SJCRH30 (cell line): ENCODE measurements around the gene MUC6. TPM values are rescaled to one million over a fixed set of nuclear protein-coding genes. Genes with fewer than 3 reads are reported as not detected.

ENCODE experiments used
- DNase-seq, 2 experiments: peaks; one replicate each; pipeline ENCODE4 v3.0.0-alpha.2; 2015 to 2020
- H3K27ac ChIP-seq: fragments of 250-450 bp; sonication (Bioruptor Pico); 2 replicates; pipeline ENCODE4 v1.5.1; 2020; ENCODE audit warnings: mild to moderate bottlenecking, moderate library complexity
- H3K27me3 ChIP-seq: fragments of 250-450 bp; sonication (Bioruptor Pico); 2 replicates; pipeline ENCODE4 v1.5.1; 2020; ENCODE audit warnings: mild to moderate bottlenecking, moderate library complexity
- H3K36me3 ChIP-seq: fragments of 250-450 bp; sonication (Bioruptor Pico); 2 replicates; pipeline ENCODE4 v1.5.1; 2020; ENCODE audit warnings: mild to moderate bottlenecking, moderate library complexity
- H3K4me1 ChIP-seq: fragments of 250-450 bp; sonication (Bioruptor Pico); 2 replicates; pipeline ENCODE4 v1.5.1; 2020; ENCODE audit warnings: mild to moderate bottlenecking, moderate library complexity
- H3K4me3 ChIP-seq: fragments of 250-450 bp; sonication (Bioruptor Pico); 2 replicates; pipeline ENCODE4 v1.5.1; 2020; ENCODE audit warnings: mild to moderate bottlenecking, moderate library complexity
- H3K9me3 ChIP-seq: fragments of 250-450 bp; sonication (Bioruptor Pico); replicated peaks from 2 replicates; pipeline ENCODE4 v1.5.1; 2020; ENCODE audit warnings: mild to moderate bottlenecking, moderate library complexity
- total RNA-seq: library from RNA; depleted of rRNA; stranded (reverse); fragments of >200 nt; shearing (Covaris generic); gene quantifications from 2 replicates; pipeline ENCODE4 v1.2.3, GENCODE V29; 2014

MUC6 gene
- total RNA-seq, 1 experiment from 2014 or later, result not detected

- Histone ChIP-seq H3K27ac (no peak overlapping the region), H3K9me3 (no peaks in the 10 kb centered on the region), H3K4me1 (no peaks in the 10 kb centered on the region), H3K4me3 (no peak overlapping the region), H3K27me3 (no peaks in the 10 kb centered on the region), H3K36me3 (peaks cover 11% of the 10 kb centered on the region)
- DNase-seq, result no peak
Observed at GRCh38 chr11:993632-994167, 42.8 kb downstream of the MUC6 start.

GRCh38 chr11:992577-992976 lies 43.9 kb downstream of the MUC6 start:
- Histone ChIP-seq H3K36me3 (peaks cover 12% of the 10 kb centered on the region), H3K27ac (no peak overlapping the region), H3K4me1 (no peaks in the 10 kb centered on the region), H3K27me3 (no peaks in the 10 kb centered on the region), H3K9me3 (no peaks in the 10 kb centered on the region), H3K4me3 (no peak overlapping the region)
- no peak for DNase-seq

- H3K9me3 ChIP-seq, result no peaks in the 10 kb centered on the region
- no peak overlapping the region for H3K4me3 ChIP-seq
- no peaks in the 10 kb centered on the region for H3K27me3 ChIP-seq
- no peak overlapping the region for H3K27ac ChIP-seq
- no peak for DNase-seq
- no peaks in the 10 kb centered on the region for H3K4me1 ChIP-seq
- H3K36me3 ChIP-seq, result peaks cover 12% of the 10 kb centered on the region
Observed at GRCh38 chr11:991711-992307, 44.7 kb downstream of the MUC6 start.

- peaks cover 12% of the 10 kb centered on the region for H3K36me3 ChIP-seq
- H3K27me3 ChIP-seq, result no peaks in the 10 kb centered on the region
- H3K4me1 ChIP-seq, result no peaks in the 10 kb centered on the region
- H3K4me3 ChIP-seq, result no peak overlapping the region
- no peaks in the 10 kb centered on the region for H3K9me3 ChIP-seq
- H3K27ac ChIP-seq, result no peak overlapping the region
- DNase-seq, result no peak
Observed at GRCh38 chr11:991034-991433, 45.5 kb downstream of the MUC6 start.

GRCh38 chr11:990101-990500 lies 46.4 kb downstream of the MUC6 start:
- Histone ChIP-seq H3K27me3 (no peaks in the 10 kb centered on the region), H3K27ac (no peak overlapping the region), H3K9me3 (no peaks in the 10 kb centered on the region), H3K4me1 (no peaks in the 10 kb centered on the region), H3K4me3 (no peak overlapping the region), H3K36me3 (peaks cover 21% of the 10 kb centered on the region)
- DNase-seq, result no peak

GRCh38 chr11:987671-988070 lies 48.8 kb downstream of the MUC6 start:
- no peak for DNase-seq
- Histone ChIP-seq H3K4me3 (no peak overlapping the region), H3K27me3 (no peaks in the 10 kb centered on the region), H3K27ac (no peak overlapping the region), H3K36me3 (peaks cover 27% of the 10 kb centered on the region), H3K4me1 (no peaks in the 10 kb centered on the region), H3K9me3 (no peaks in the 10 kb centered on the region)

- no peaks in the 10 kb centered on the region for H3K4me1 ChIP-seq
- H3K27ac ChIP-seq, result no peak overlapping the region
- no peaks in the 10 kb centered on the region for H3K27me3 ChIP-seq
- no peak for DNase-seq
- H3K9me3 ChIP-seq, result no peaks in the 10 kb centered on the region
- no peak overlapping the region for H3K4me3 ChIP-seq
- peaks cover 31% of the 10 kb centered on the region for H3K36me3 ChIP-seq
Observed at GRCh38 chr11:986952-987305, 49.6 kb downstream of the MUC6 start.

GRCh38 chr11:986270-986951 lies 50.1 kb downstream of the MUC6 start:
- H3K36me3 ChIP-seq, result peaks cover 32% of the 10 kb centered on the region

GRCh38 chr11:985848-986247 lies 50.7 kb downstream of the MUC6 start:
- no peaks in the 10 kb centered on the region for H3K27me3 ChIP-seq
- H3K27ac ChIP-seq, result no peak overlapping the region
- peaks cover 32% of the 10 kb centered on the region for H3K36me3 ChIP-seq
- no peaks in the 10 kb centered on the region for H3K4me1 ChIP-seq
- DNase-seq, result no peak
- H3K4me3 ChIP-seq, result no peak overlapping the region
- H3K9me3 ChIP-seq, result no peaks in the 10 kb centered on the region

More at GRCh38 chr11:986270-986951, 50.1 kb downstream of the MUC6 start:
- H3K4me1 ChIP-seq, result no peaks in the 10 kb centered on the region
- no peak overlapping the region for H3K4me3 ChIP-seq
- H3K9me3 ChIP-seq, result no peaks in the 10 kb centered on the region
- no peaks in the 10 kb centered on the region for H3K27me3 ChIP-seq
- no peak for DNase-seq
- H3K27ac ChIP-seq, result no peak overlapping the region

- Histone ChIP-seq H3K36me3 (peaks cover 32% of the 10 kb centered on the region), H3K27me3 (no peaks in the 10 kb centered on the region)
Observed at GRCh38 chr11:985406-985805, 51.1 kb downstream of the MUC6 start.

GRCh38 chr11:984546-984945 lies 52.0 kb downstream of the MUC6 start:
- Histone ChIP-seq H3K4me3 (no peak overlapping the region), H3K9me3 (no peaks in the 10 kb centered on the region), H3K36me3 (peaks cover 29% of the 10 kb centered on the region), H3K27ac (no peak overlapping the region), H3K27me3 (no peaks in the 10 kb centered on the region), H3K4me1 (no peaks in the 10 kb centered on the region)
- DNase-seq, result no peak

More at GRCh38 chr11:985406-985805, 51.1 kb downstream of the MUC6 start:
- Histone ChIP-seq H3K4me3 (no peak overlapping the region), H3K9me3 (no peaks in the 10 kb centered on the region), H3K27ac (no peak overlapping the region), H3K4me1 (no peaks in the 10 kb centered on the region)
- DNase-seq, result no peak

GRCh38 chr11:981764-982163 lies 54.8 kb downstream of the MUC6 start:
- H3K27me3 ChIP-seq, result no peaks in the 10 kb centered on the region
- H3K27ac ChIP-seq, result no peak overlapping the region
- peaks cover 23% of the 10 kb centered on the region for H3K36me3 ChIP-seq
- H3K9me3 ChIP-seq, result no peaks in the 10 kb centered on the region
- no peak for DNase-seq
- no peaks in the 10 kb centered on the region for H3K4me1 ChIP-seq
- H3K4me3 ChIP-seq, result no peak overlapping the region

- no peak overlapping the region for H3K4me3 ChIP-seq
- no peak for DNase-seq
- no peaks in the 10 kb centered on the region for H3K4me1 ChIP-seq
- H3K36me3 ChIP-seq, result peaks cover 16% of the 10 kb centered on the region
- H3K27me3 ChIP-seq, result no peaks in the 10 kb centered on the region
- H3K27ac ChIP-seq, result no peak overlapping the region
- H3K9me3 ChIP-seq, result no peaks in the 10 kb centered on the region
Observed at GRCh38 chr11:980438-981357, 55.8 kb downstream of the MUC6 start.

GRCh38 chr11:978781-979180 lies 57.7 kb downstream of the MUC6 start:
- H3K9me3 ChIP-seq, result no peaks in the 10 kb centered on the region
- DNase-seq, result no peak
- H3K27me3 ChIP-seq, result no peaks in the 10 kb centered on the region
- no peak overlapping the region for H3K27ac ChIP-seq
- H3K4me1 ChIP-seq, result no peaks in the 10 kb centered on the region
- H3K4me3 ChIP-seq, result no peak overlapping the region
- peaks cover 8% of the 10 kb centered on the region; the same call in 1 of the 2 replicates for H3K36me3 ChIP-seq
